HG03439 (cell line): Measurements from ENCODE around the gene ESRRG.
"Not testable (repeated sequence)": the region's sequence is repeated elsewhere in the genome, so short reads cannot be mapped to it uniquely, and the experiment has no call there.

Experiments
- ATAC-seq: cut with Tn5 transposase; IDR thresholded peaks from one replicate; pipeline ENCODE4 v1.9.1; 2021; ENCODE audit warnings: mild to moderate bottlenecking, moderate library complexity; ENCODE audit not compliant: unreplicated experiment

ESRRG gene

GRCh38 chr1:216705676-216706075 is 17.6 kb downstream of the ESRRG start:
- ATAC-seq, result no peak

- not testable (repeated sequence) for ATAC-seq
These were observed 19.2 kb downstream of the ESRRG start for GRCh38 chr1:216704065-216704464.

- no peak for ATAC-seq
These were observed 21.1 kb downstream of the ESRRG start for GRCh38 chr1:216702170-216702569.

- ATAC-seq, result no peak
These were observed 22.4 kb downstream of the ESRRG start for GRCh38 chr1:216700779-216701178.

- no peak for ATAC-seq
These were observed 31.5 kb downstream of the ESRRG start for GRCh38 chr1:216691710-216692109.

GRCh38 chr1:216690603-216691002 is 32.6 kb downstream of the ESRRG start:
- ATAC-seq, result no peak

GRCh38 chr1:216688127-216688657 is 35.0 kb downstream of the ESRRG start:
- ATAC-seq, result no peak

- no peak for ATAC-seq
These were observed 36.1 kb downstream of the ESRRG start for GRCh38 chr1:216686860-216687766.

- no peak for ATAC-seq
These were observed 40.5 kb downstream of the ESRRG start for GRCh38 chr1:216682752-216683151.

GRCh38 chr1:216679108-216679507 is 44.1 kb downstream of the ESRRG start:
- ATAC-seq, result no peak

GRCh38 chr1:216670118-216670883 is 52.9 kb downstream of the ESRRG start:
- no peak for ATAC-seq

- ATAC-seq, result no peak
These were observed 56.8 kb downstream of the ESRRG start for GRCh38 chr1:216666441-216666840.

- ATAC-seq, result no peak
These were observed 57.4 kb downstream of the ESRRG start for GRCh38 chr1:216665856-216666255.

GRCh38 chr1:216665406-216665805 is 57.8 kb downstream of the ESRRG start:
- ATAC-seq, result no peak

- no peak for ATAC-seq
These were observed 60.5 kb downstream of the ESRRG start for GRCh38 chr1:216662681-216663080.

GRCh38 chr1:216660561-216660960 is 62.7 kb downstream of the ESRRG start:
- no peak for ATAC-seq

- no peak for ATAC-seq
These were observed 70.2 kb downstream of the ESRRG start for GRCh38 chr1:216653001-216653400.

- no peak for ATAC-seq
These were observed 71.3 kb downstream of the ESRRG start for GRCh38 chr1:216651826-216652418.

GRCh38 chr1:216643176-216643575 is 80.1 kb downstream of the ESRRG start:
- no peak for ATAC-seq

- ATAC-seq, result no peak
These were observed 81.4 kb downstream of the ESRRG start for GRCh38 chr1:216641669-216642460.

- no peak for ATAC-seq
These were observed 83.1 kb downstream of the ESRRG start for GRCh38 chr1:216640100-216640499.
